Left renal pelvis (tissue), 4 donors: ENCODE results near the gene SLC35E2B. TPM values are rescaled to one million over a fixed set of nuclear protein-coding genes. Genes with fewer than 3 reads are reported as not detected.
"Not testable (repeated sequence)": the region's sequence is repeated elsewhere in the genome, so short reads cannot be mapped to it uniquely, and the experiment has no call there.

Source experiments
- DNase-seq, 4 donors: peaks; one replicate each; pipeline ENCODE4 v3.0.0-alpha.2; 2013; ENCODE audit warnings: low read depth in 4 of 4, low spot score in 3 of 4
- polyA plus RNA-seq, 4 donors: library from polyadenylated mRNA; unstranded; fragments of 120-200 nt; gene quantifications; one replicate each; pipeline ENCODE4 v1.2.1, GENCODE V29; 2013; ENCODE audit not compliant: insufficient read length in 4 of 4

Gene SLC35E2B
- polyA plus RNA-seq, 4 donors: 65.5 to 107 (median 72.9) TPM

DNA sequence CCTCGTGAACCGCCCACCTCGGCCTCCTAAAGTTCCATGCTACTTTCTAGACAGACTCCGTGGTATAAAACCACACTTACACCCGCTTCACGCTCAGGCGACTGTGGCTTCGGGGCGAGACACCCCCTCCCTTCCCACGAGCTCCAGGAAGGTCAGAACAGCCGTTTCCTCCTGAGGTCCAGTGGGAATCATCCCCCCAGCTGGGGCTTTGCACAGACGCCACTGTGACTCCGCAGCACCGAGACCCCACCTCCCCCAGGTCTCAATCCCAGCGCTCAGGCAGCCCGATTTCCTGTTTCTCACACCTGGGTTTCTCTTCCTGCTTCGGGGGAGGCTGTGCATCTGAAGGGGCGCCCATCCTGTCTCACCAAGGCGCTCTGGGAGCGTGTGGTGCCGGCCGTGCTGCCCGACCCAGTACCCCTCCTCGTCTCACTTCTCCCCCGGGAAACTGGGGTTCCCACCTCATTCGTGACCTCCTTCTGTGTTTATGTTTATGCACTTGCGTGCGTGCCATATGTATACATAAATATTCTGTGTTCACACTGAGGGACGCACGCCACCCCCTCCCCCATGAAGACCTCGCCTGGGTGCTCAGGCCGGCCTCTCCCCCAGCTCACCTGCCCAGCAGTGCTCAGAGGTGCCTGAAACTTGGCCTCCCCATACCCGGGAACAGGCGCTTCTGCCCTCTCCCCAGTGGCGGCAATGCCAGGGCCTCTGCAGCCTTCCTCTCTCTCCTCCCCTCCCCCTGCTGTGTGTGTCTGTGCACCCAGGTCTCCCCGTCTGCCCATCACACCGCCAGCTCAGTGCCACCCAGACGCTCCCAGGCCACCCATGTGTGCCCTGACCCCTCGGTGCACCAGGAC lies 14.6 kb downstream of the SLC35E2B start:
- no peak for DNase-seq

DNA sequence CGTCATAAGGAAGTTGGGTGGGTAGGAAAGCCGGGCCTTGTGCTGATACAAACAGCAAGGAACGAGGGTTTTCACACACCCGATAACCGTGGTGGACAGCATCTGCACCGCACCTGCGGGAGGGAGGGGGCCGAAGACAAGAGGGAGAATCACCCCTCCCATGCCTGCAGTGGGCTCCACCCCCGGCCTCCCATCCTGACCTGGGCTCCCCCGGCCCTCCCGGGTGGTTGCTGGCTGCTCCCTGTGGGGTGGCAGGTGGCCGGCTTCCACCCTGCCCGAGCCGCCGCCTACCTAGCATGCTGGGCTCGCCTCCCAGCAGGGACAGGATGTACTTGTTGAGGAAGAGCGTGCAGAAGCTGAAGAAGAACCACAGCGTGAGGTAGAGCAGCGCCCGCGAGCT lies 16.5 kb downstream of the SLC35E2B start:
- not testable (repeated sequence) for DNase-seq

DNA sequence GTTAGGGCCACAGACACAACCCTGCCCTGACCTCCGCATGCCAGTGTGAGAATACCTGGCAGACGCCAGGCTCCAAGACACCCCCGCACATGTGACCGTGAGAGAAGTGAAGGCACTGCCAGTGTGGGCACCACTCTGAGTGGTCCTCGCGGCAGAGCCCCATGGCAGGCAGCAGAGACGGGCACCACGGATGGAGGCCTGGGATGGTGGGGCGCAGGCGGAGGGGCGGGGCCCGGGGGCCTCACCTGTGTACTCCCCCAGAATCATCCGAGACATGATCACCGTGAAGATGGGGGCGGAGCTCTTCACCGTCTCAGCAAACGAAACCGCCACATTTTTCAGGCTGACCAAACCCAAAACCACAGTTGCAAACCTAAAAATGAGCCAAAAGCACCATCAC lies 17.4 kb downstream of the SLC35E2B start:
- DNase-seq: not testable (repeated sequence)

DNA sequence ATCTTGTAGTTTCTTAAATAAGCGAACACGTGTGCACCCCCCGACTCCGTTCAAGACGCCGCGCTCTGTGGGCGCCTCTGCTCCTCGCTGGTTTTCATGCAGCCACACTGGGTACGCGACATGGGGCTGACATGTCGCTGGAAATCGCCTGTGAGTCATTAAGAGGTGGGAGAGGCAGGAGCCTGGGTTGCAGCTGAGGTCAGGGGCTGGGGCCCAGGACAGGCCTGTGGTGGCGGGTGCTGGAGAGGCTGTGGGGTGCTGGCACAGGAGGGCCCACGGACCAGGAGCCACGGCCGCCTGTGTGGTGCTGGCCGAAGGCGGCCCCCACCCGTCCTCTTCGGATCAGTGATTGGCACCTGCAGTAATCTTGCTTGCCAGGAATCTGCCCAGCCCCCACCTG lies 17.8 kb downstream of the SLC35E2B start:
- not testable (repeated sequence) for DNase-seq

DNA sequence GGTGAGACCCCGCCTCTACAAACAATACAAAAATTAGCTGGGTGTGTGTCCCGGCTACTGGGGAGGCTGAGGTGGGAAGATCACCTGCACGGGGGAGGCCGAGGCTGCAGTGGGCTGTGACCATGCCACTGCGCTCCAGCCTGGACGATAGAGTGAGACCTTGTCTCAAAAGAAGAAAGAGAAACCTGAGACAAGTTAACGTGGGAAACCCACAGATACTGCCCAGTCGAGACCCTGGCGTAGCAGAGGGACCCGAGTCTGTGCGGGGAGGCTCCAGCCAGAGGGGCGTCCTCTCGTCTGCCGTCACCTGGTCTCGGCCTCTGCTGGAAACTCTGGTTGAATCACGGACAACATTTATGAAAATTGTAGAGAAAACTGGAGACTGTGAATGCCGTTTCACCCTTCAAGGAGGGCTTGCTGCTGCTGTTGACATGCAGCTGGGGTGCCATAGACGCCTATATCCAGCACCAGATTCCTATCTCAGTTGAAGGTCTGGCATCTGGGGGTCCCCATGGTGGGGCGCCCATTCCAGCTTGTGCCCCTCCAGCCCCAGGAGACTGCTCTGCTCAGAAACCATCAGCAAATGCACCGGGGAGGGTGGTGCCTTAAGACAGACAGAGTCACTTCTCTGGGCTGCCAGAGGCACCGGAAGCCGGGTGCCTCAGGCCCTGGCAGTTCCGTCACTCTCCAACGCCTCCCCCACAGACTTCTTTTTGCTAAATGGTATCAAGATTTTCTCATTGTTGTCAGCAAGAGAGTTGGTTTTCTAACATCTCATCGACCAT lies 20.2 kb downstream of the SLC35E2B start:
- no peak for DNase-seq

GRCh38 chr1:1671365-1672119 lies 21.1 kb downstream of the SLC35E2B start:
- no peak for DNase-seq

DNA sequence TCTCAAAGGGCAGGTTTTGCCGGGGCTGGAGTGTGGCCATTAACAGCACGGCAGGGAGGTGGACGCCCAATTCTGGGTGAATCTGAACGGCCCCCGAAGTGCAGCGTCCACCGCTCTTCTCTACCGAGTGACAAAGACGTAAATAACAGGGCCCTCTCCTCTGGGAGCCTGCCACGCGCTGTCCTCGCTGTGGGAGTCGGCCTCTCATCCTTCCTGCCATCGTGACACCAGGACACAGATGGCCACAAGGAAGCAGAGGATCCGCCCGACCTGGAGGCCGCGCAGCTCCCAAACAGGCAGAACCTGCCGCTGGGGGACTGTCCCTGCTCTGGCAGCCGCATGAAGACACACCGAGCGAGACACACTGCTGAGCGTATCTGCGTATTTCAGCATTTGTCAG lies 21.7 kb downstream of the SLC35E2B start:
- DNase-seq: no peak

GRCh38 chr1:1669468-1670440 lies 22.8 kb downstream of the SLC35E2B start:
- DNase-seq: no peak

DNA sequence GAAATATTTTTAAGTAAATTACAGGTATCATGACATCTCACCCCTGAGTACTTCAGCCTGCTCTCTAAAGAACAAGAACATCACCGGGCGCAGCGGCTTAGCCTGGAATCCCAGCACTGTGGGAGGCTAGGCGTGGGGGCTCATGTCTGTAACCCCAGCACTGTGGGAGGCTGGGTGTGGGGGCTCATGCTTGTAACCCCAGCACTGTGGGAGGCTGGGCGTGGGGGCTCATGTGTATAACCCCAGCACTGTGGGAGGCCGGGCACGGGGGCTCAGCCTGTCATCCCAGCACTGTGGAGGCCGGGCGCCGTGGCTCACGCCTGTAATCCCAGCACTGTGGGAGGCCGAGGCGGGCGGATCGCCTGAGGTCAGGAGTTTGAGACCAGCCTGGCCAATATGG lies 26.1 kb downstream of the SLC35E2B start:
- DNase-seq: no peak

DNA sequence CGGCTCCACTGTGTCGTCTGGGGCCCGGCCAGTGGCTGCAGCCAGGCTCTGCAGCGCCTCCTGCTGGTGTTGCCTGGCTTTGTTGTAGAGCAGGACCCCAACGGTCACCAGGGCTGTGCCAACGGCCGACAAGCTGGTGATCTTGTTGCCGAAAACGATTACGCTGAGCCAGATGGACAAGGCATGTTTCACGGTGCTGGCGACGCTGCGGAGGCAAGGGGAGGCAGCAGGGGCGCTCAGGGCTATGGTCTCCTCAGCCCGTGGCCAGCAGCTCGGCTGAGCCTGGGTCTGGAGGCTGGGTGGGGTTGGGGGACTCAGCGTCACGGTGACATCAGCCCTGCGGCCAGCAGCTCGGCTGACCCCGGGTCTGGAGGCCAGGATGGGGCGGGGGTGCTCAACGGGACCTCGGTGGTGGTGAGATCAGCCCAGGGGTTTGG lies 26.8 kb downstream of the SLC35E2B start:
- DNase-seq: no peak

DNA sequence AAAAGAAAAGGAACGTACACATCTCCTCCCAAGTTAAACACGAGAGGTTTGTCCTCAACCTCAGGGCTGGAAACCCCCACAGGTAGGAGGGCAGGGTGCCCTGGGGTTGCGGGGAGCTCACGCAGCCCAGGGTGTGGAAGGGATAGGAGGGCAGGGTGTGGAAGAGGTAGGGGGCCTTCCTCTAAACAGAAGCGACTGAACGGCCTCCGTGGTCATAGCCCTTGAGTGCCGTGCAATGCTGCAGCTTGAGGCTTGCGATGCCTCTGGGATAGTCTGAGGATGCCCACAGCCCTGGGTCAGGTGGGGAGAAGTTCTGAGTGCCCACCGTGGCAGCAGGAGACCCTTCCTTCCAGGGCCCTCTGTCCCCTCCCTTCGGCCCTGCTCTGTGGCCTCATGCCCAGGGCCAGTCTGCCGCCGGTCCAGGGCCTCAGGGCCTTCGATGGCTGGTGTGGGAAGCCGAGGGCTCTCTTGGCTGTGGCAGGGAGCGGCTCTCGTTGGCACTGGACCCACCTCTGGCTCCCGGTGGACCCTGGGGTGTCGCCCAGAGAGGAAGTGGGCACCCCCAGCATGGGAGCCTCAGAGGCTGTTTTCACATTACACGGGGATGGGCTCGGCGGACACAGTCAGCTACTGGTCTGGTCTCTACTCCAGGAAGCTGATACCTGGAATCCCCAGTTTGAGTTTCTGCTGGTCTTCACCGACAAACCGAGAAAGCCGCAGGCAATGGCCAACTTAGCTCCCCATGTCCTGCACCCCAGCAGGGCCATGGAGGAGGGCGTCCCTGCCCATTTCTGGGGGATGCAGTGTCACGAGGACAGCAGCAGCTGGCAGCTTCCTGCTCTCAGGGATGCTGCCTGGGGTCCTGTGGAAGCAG lies 27.4 kb downstream of the SLC35E2B start:
- no peak for DNase-seq

- not testable (repeated sequence) for DNase-seq
Measured at GRCh38 chr1:1664318-1664717, 28.3 kb downstream of the SLC35E2B start.

DNA sequence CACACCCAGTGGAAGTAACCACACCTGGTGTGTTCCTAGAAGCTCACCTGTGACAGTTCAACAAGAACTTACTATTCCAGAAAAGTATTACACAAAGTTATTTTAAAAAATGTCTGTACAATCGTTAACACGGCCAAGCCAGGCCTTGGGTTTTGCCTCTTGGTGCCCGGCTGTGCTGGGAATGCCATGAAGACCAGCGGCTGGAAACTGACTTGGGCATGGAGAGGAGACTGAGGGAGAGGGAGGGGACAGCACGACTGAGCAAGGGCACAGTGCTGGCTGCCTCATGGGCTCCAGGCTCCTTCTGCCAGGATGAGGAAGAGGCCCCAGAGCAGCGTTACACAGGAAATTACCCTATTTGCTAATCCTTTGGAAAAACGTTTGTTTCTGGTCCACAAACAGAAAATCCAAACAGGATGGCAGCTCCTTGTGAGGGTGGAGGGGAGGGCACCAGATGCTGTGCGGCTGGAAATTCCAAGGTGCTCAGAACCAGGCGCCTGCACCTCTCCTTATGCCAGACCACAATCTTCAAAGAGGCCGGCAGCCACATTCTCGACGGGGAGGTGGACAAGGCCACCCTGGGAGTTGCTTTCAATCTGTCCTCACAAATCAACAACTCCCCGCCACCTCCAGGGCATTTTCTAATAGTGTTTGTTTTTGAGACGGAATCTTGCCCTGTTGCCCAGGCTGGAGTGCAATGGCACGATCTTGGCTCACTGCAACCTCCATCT lies 29.6 kb downstream of the SLC35E2B start:
- not testable (repeated sequence) for DNase-seq

DNA sequence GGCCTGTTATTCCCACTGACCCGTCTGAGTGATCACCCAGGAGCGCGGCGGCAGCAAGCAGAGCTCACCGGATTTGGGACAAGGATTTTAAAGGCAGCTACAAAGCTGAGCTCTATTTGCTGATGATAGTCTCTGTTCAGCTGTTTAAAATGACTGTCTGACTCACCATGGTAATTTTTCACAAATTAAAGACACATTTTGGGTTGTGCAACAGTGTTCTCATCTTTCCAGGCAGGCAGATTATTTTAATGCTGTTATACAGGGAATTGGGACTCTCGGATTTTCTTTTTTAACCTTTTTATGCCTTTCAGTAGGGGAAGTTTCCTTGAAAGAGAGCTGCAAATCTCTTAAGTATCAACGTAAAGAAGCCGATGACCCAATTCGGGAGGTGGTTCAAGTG lies 30.2 kb downstream of the SLC35E2B start:
- not testable (repeated sequence) for DNase-seq

DNA sequence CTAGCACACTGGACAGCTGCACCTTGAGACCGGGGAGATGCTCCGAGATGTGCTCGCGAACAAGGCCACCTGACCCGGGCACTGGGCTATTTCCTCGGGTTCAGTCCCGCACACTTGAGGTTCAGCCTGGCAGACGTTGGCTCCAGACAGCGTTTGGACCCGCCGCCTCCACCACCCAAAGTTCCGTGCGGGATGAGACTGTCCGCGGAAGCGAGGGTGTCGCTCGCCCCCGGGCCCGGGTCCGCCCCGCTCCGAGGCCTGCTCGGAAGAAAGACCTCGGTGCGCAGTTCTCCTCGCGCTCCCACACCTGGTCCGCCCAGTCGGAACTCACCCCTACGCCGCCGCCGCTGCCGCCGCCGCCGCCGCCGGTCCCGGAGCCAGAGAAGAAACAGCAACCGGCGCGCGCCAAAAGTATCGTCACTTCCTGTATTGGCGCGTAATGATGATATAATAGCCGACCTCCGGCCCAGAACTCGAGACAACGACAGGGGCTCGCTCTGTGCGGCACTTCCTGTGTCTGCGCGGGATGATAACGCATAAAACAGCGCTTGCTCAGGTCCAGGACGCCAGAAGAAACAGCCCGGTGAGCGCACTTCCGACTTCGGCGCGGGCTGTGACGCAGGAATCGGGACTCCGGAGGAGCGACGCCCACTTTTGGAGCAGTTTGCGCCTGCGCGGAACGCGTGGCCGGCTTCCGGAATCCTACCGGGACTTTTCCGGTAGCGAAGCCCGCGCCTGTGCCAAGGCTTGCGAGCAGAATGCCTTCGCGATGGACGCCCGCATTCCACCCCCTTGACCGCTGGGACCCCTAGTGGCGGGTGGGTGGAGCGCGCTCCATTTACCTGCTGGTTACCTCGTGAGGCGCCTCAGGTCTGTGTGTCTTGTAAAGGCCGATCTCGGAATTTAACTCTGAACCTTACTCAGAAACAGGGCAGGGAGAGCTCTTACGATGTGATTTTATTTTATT lies 33.7 kb downstream of the SLC35E2B start, which contains the start of gene CDK11B:
CDK11B (minus strand) TSS at position 422 of the 967 bp plus-strand sequence. CDS start 1,519 bp downstream, outside the sequence.
- DNase-seq: peak; percentile 89 to 95 (median 90)

DNA sequence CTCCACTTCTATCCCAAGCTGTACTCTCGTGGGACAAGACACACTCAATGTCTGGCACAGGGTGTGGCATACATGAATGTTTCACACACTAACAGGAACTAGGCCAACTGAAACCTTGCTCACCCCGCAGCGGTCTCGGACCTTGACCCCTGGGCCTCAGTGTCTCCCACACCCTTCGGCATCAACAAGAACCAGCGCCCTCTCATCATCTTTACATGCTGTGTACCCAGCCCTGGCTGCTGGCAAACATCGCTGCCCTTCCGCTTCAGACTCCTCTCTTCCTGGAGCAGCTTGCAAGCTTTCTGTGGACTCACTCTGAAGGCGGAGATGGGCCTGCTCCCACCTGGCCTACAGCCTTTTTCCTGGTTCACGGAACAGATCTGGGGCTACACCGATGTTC lies 44.3 kb downstream of the SLC35E2B start:
- not testable (repeated sequence) for DNase-seq
